Left kidney (tissue), 2 donors: ENCODE results near the gene DHRSX. TPM values are rescaled to one million over a fixed set of nuclear protein-coding genes. Genes with fewer than 3 reads are reported as not detected.
"Not testable (repeated sequence)": the region's sequence is repeated elsewhere in the genome, so short reads cannot be mapped to it uniquely, and the experiment has no call there.

Source experiments
- DNase-seq: peaks from one replicate; pipeline ENCODE4 v3.0.0-alpha.2; 2013
- polyA plus RNA-seq: library from polyadenylated mRNA; unstranded; fragments of 120-200 nt; gene quantifications from one replicate; pipeline ENCODE4 v1.2.1, GENCODE V29; 2013; ENCODE audit not compliant: insufficient read length

DHRSX gene
- polyA plus RNA-seq, 1 donor: 27.5 TPM

- DNase-seq: no peak
Measured at GRCh38 chrX:2499507-2499906, 1.3 kb downstream of the DHRSX start.

GRCh38 chrX:2498781-2499302 lies 1.9 kb downstream of the DHRSX start:
- DNase-seq: peak; percentile 50

GRCh38 chrX:2497961-2498780 lies 2.6 kb downstream of the DHRSX start:
- DNase-seq: peak; percentile 25

GRCh38 chrX:2495595-2495994 lies 5.2 kb downstream of the DHRSX start:
- DNase-seq: no peak

GRCh38 chrX:2492531-2493218 lies 8.1 kb downstream of the DHRSX start:
- DNase-seq: no peak

GRCh38 chrX:2490634-2491033 lies 10.1 kb downstream of the DHRSX start:
- no peak for DNase-seq

GRCh38 chrX:2489446-2490445 lies 11.0 kb downstream of the DHRSX start:
- no peak for DNase-seq

GRCh38 chrX:2488621-2489285 lies 12.0 kb downstream of the DHRSX start:
- DNase-seq: no peak

GRCh38 chrX:2487366-2487765 lies 13.4 kb downstream of the DHRSX start:
- DNase-seq: no peak

- DNase-seq: no peak
Measured at GRCh38 chrX:2486476-2487133, 14.2 kb downstream of the DHRSX start.

- DNase-seq: no peak
Measured at GRCh38 chrX:2485789-2486345, 14.9 kb downstream of the DHRSX start.

GRCh38 chrX:2484721-2485648 lies 15.8 kb downstream of the DHRSX start:
- DNase-seq: no peak

- no peak for DNase-seq
Measured at GRCh38 chrX:2484256-2484655, 16.5 kb downstream of the DHRSX start.

GRCh38 chrX:2483398-2484060 lies 17.2 kb downstream of the DHRSX start:
- DNase-seq: no peak

- not testable (repeated sequence) for DNase-seq
Measured at GRCh38 chrX:2481597-2481996, 19.2 kb downstream of the DHRSX start.

- DNase-seq: not testable (repeated sequence)
Measured at GRCh38 chrX:2479982-2480381, 20.8 kb downstream of the DHRSX start.

- no peak for DNase-seq
Measured at GRCh38 chrX:2479420-2479780, 21.4 kb downstream of the DHRSX start.

GRCh38 chrX:2478546-2479419 lies 22.0 kb downstream of the DHRSX start:
- no peak for DNase-seq
